GM23338 (cell line): ENCODE measurements around the gene TMEM94. TPM values are rescaled to one million over a fixed set of nuclear protein-coding genes. Genes with fewer than 3 reads are reported as not detected.

Experiments
- ATAC-seq: fragments of 200-7000 bp; cut with Tn5 transposase; 3 replicates; pipeline ENCODE4 v1.9.1; 2020
- DNase-seq: peaks from one replicate; pipeline ENCODE4 v3.0.0-alpha.2; 2015; ENCODE audit warnings: low spot score
- H2AFZ ChIP-seq: fragments of 200-600 bp; sonication (generic); 2 replicates; pipeline ENCODE4 v1.8.0; 2016; ENCODE audit warnings: antibody characterized with exemption, mild to moderate bottlenecking, moderate library complexity
- H3F3A ChIP-seq: fragments of 200-600 bp; sonication (generic); replicated peaks from 2 replicates; pipeline ENCODE4 v1.8.0; 2017; ENCODE audit warnings: antibody characterized with exemption, mixed run types, low read depth
- H3K27ac ChIP-seq: fragments of 200-600 bp; sonication (generic); 2 replicates; pipeline ENCODE4 v1.6.1; 2016; ENCODE audit warnings: low read depth
- H3K27me3 ChIP-seq: fragments of 200-600 bp; sonication (generic); 2 replicates; pipeline ENCODE4 v1.8.0; 2016; ENCODE audit warnings: mild to moderate bottlenecking, mixed run types, moderate library complexity; ENCODE audit not compliant: insufficient read depth
- H3K36me3 ChIP-seq: fragments of 200-600 bp; sonication (generic); 2 replicates; pipeline ENCODE4 v1.8.0; 2016; ENCODE audit warnings: mild to moderate bottlenecking; ENCODE audit not compliant: insufficient read depth
- H3K4me1 ChIP-seq: fragments of 200-600 bp; sonication (generic); 2 replicates; pipeline ENCODE4 v1.8.0; 2016; ENCODE audit warnings: mild to moderate bottlenecking, moderate library complexity; ENCODE audit not compliant: insufficient read depth
- H3K4me2 ChIP-seq: fragments of 200-600 bp; sonication (generic); 2 replicates; pipeline ENCODE4 v1.7.1; 2017; ENCODE audit warnings: mixed run types
- H3K4me3 ChIP-seq: fragments of 200-600 bp; sonication (generic); 2 replicates; pipeline ENCODE4 v1.6.1; 2016; ENCODE audit warnings: mixed run types
- H3K79me2 ChIP-seq: fragments of 200-600 bp; sonication (generic); replicated peaks from 2 replicates; pipeline ENCODE4 v1.8.0; 2017; ENCODE audit warnings: mild to moderate bottlenecking; ENCODE audit not compliant: insufficient read depth
- H3K9me2 ChIP-seq: fragments of 200-600 bp; sonication (generic); 2 replicates; pipeline ENCODE4 v1.8.0; 2017; ENCODE audit not compliant: insufficient read depth
- H4K20me1 ChIP-seq: fragments of 200-600 bp; sonication (generic); replicated peaks from 2 replicates; pipeline ENCODE4 v1.8.0; 2017; ENCODE audit warnings: mild to moderate bottlenecking; ENCODE audit not compliant: insufficient read depth
- H3K27ac Mint-ChIP-seq: 2 replicates; pipeline ENCODE4 v1.8.0; 2020; ENCODE audit warnings: inconsistent platforms, mild to moderate bottlenecking, moderate library complexity, mixed read lengths
- H3K27me3 Mint-ChIP-seq: 3 replicates; pipeline ENCODE4 v1.8.0; 2022; ENCODE audit warnings: low read depth, mild to moderate bottlenecking, moderate library complexity, mixed read lengths, inconsistent platforms; ENCODE audit not compliant: insufficient read depth, poor library complexity
- H3K36me3 Mint-ChIP-seq: 3 replicates; pipeline ENCODE4 v1.8.0; 2021; ENCODE audit warnings: low read depth, mild to moderate bottlenecking, inconsistent platforms, moderate library complexity, mixed read lengths
- H3K4me1 Mint-ChIP-seq: 3 replicates; pipeline ENCODE4 v1.8.0; 2020; ENCODE audit warnings: mild to moderate bottlenecking, inconsistent platforms, mixed read lengths
- H3K4me3 Mint-ChIP-seq: 3 replicates; pipeline ENCODE4 v1.8.0; 2021; ENCODE audit warnings: moderate library complexity, mild to moderate bottlenecking, inconsistent platforms, mixed read lengths
- H3K9me3 Mint-ChIP-seq: 3 replicates; pipeline ENCODE4 v1.8.0; 2020; ENCODE audit warnings: moderate library complexity, mild to moderate bottlenecking, inconsistent platforms, mixed read lengths
- CREB1 ChIP-seq: fragments of 250-450 bp; sonication (Bioruptor Pico); IDR thresholded peaks from 2 replicates; pipeline ENCODE4 v1.5.0; 2020; ENCODE audit warnings: low read depth, mild to moderate bottlenecking, moderate library complexity
- ETS1 ChIP-seq: IDR thresholded peaks from 2 replicates; pipeline ENCODE4 v1.6.1; 2016; ENCODE audit warnings: antibody characterized with exemption
- EZH2 ChIP-seq: fragments of 200-600 bp; sonication (generic); IDR thresholded peaks from one replicate; pipeline ENCODE4 v1.8.0; 2017; ENCODE audit warnings: antibody characterized with exemption, mild to moderate bottlenecking, low read depth; ENCODE audit not compliant: unreplicated experiment
- EZH2phosphoT487 ChIP-seq: fragments of 200-600 bp; sonication (generic); IDR thresholded peaks from one replicate; pipeline ENCODE4 v1.8.1; 2018; ENCODE audit warnings: antibody characterized with exemption; ENCODE audit not compliant: unreplicated experiment
- JUNB ChIP-seq: IDR thresholded peaks from one replicate; pipeline ENCODE4 v1.6.1; 2016; ENCODE audit warnings: antibody characterized with exemption; ENCODE audit not compliant: unreplicated experiment
- STAT1 ChIP-seq: IDR thresholded peaks from one replicate; pipeline ENCODE4 v1.6.1; 2016; ENCODE audit warnings: antibody characterized with exemption; ENCODE audit not compliant: unreplicated experiment
- ZNF114 ChIP-seq: fragments of 250-450 bp; sonication (Bioruptor Pico); IDR thresholded peaks from 2 replicates; pipeline ENCODE4 v1.5.0; 2020; ENCODE audit warnings: mild to moderate bottlenecking, moderate library complexity
- ZNF331 ChIP-seq: fragments of 250-450 bp; sonication (Bioruptor Pico); IDR thresholded peaks from 2 replicates; pipeline ENCODE4 v1.5.0; 2020; ENCODE audit warnings: low read depth, mild to moderate bottlenecking, moderate library complexity
- ZNF462 ChIP-seq: fragments of 250-450 bp; sonication (Bioruptor Pico); IDR thresholded peaks from 2 replicates; pipeline ENCODE4 v1.5.0; 2020; ENCODE audit warnings: mild to moderate bottlenecking, moderate library complexity
- polyA plus RNA-seq: library from polyadenylated mRNA; unstranded; fragments of >200 nt; fragmentation: Nextera tagmentation; extraction: Ambion mirVana; gene quantifications from 2 replicates; pipeline ENCODE4 v1.2.1, GENCODE V29; 2016
- total RNA-seq: library from RNA; depleted of rRNA; stranded (reverse); fragments of >200 nt; shearing (Covaris generic); gene quantifications from 2 replicates; pipeline ENCODE4 v1.2.3, GENCODE V29; 2014
- TF ChIP-seq, protein P1 (sequence below): IDR thresholded peaks from one replicate; pipeline ENCODE4 v1.6.1; 2018; ENCODE audit warnings: antibody characterized with exemption; ENCODE audit not compliant: unreplicated experiment

Gene TMEM94
- total and polyA plus RNA-seq, 2 experiments from 2014 or later: 24.0 to 66.0 TPM

- DNase-seq (no peak), ATAC-seq (no peak)
- no peaks in the 10 kb centered on the region for H3K79me2 ChIP-seq
- H4K20me1 ChIP-seq: no peaks in the 10 kb centered on the region; the same call in 1 of the 2 replicates
- H3K36me3 ChIP-seq: no peaks in the 10 kb centered on the region
- H3K4me3 ChIP-seq: no peak overlapping the region
- H2AFZ ChIP-seq: no peak overlapping the region
- Mint-ChIP-seq H3K9me3 (no peaks in the 10 kb centered on the region), H3K36me3 (peaks cover 11% of the 10 kb centered on the region; the same call in 2 of the 3 replicates), H3K27me3 (peaks cover 13% of the 10 kb centered on the region), H3K4me3 (no peak overlapping the region), H3K27ac (no peak overlapping the region), H3K4me1 (peaks cover 7% of the 10 kb centered on the region)
- H3K27ac ChIP-seq: no peak overlapping the region
- TF ChIP-seq ETS1: no peak
- no peak for TF ChIP-seq ZNF114 (CRISPR knock-in tag)
- TF ChIP-seq, protein P1, sequence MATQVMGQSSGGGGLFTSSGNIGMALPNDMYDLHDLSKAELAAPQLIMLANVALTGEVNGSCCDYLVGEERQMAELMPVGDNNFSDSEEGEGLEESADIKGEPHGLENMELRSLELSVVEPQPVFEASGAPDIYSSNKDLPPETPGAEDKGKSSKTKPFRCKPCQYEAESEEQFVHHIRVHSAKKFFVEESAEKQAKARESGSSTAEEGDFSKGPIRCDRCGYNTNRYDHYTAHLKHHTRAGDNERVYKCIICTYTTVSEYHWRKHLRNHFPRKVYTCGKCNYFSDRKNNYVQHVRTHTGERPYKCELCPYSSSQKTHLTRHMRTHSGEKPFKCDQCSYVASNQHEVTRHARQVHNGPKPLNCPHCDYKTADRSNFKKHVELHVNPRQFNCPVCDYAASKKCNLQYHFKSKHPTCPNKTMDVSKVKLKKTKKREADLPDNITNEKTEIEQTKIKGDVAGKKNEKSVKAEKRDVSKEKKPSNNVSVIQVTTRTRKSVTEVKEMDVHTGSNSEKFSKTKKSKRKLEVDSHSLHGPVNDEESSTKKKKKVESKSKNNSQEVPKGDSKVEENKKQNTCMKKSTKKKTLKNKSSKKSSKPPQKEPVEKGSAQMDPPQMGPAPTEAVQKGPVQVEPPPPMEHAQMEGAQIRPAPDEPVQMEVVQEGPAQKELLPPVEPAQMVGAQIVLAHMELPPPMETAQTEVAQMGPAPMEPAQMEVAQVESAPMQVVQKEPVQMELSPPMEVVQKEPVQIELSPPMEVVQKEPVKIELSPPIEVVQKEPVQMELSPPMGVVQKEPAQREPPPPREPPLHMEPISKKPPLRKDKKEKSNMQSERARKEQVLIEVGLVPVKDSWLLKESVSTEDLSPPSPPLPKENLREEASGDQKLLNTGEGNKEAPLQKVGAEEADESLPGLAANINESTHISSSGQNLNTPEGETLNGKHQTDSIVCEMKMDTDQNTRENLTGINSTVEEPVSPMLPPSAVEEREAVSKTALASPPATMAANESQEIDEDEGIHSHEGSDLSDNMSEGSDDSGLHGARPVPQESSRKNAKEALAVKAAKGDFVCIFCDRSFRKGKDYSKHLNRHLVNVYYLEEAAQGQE: no peak
- TF ChIP-seq CREB1 (CRISPR knock-in tag): no peak
- no peak for TF ChIP-seq JUNB
- TF ChIP-seq ZNF462 (CRISPR knock-in tag): no peak
- no peak for TF ChIP-seq EZH2phosphoT487
- no peak for TF ChIP-seq ZNF331
- TF ChIP-seq EZH2: no peak
- no peak for TF ChIP-seq STAT1
- H3F3A ChIP-seq: no peaks in the 10 kb centered on the region
- no peaks in the 10 kb centered on the region for H3K27me3 ChIP-seq
- H3K9me2 ChIP-seq: no peaks in the 10 kb centered on the region
- H3K4me1 ChIP-seq: peaks cover 5% of the 10 kb centered on the region; the same call in 1 of the 2 replicates
- no peak overlapping the region for H3K4me2 ChIP-seq
Observed at GRCh38 chr17:75475144-75475835, 18.9 kb downstream of the TMEM94 start.
